BE2C (cell line): Measurements from ENCODE around the gene MBTPS1.

Experiments used
- DNase-seq: peaks from one replicate; pipeline ENCODE4 v3.0.0-alpha.2; 2020
- H3K27me3 ChIP-seq: fragments of 250-450 bp; sonication (Bioruptor Pico); 2 replicates; pipeline ENCODE4 v1.5.1; 2020; ENCODE audit warnings: mild to moderate bottlenecking
- H3K36me3 ChIP-seq: fragments of 250-450 bp; sonication (Bioruptor Pico); 2 replicates; pipeline ENCODE4 v1.5.1; 2020; ENCODE audit warnings: mild to moderate bottlenecking
- H3K4me1 ChIP-seq: fragments of 250-450 bp; sonication (Bioruptor Pico); 2 replicates; pipeline ENCODE4 v1.5.1; 2020
- H3K4me3 ChIP-seq: 2 replicates; pipeline ENCODE4 v1.5.1; 2011; ENCODE audit warnings: low read depth, low read length
- H3K9me3 ChIP-seq: fragments of 250-450 bp; sonication (Bioruptor Pico); 2 replicates; pipeline ENCODE4 v1.5.1; 2020
- CTCF ChIP-seq: IDR thresholded peaks from 2 replicates; pipeline ENCODE4 v1.5.1; 2012; ENCODE audit warnings: mild to moderate bottlenecking, low read depth, low read length

Gene MBTPS1

DNA sequence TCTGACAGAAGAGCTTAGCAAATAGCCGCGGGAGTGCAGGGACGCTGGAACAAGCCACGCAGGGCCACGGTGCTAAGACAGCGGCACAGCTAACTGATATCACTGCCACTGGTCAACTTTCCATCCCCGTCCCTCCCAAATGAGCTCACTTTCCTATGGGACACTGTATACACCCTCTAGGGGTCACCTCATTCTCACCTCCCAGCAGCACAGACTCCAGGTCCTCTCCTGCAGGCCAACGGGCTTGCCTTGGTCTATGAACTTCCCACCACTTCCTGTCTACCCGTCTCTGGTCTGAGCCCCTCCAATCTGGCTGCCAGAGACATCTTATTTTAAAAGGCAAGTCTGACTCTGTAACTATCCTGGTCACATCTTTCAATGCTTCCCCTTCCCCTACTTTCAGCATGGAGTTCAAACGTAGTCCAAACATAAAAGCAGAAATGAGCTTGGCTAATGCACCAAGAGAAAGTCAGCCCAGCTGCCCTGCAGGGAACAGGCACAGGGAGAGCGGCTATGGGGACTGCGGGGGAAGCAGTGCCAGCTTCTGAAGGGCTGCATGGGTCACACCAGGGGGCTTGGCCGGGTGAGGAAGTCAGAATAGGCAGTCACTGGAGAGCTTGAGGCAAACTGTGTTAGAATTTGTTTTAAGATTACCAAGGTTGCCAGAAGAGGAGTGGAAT is 47.8 kb downstream of the MBTPS1 start:
- H3K27me3 ChIP-seq, result no peaks in the 10 kb centered on the region
- no peaks in the 10 kb centered on the region for H3K9me3 ChIP-seq
- H3K36me3 ChIP-seq, result peaks cover 58% of the 10 kb centered on the region
- H3K4me3 ChIP-seq, result no peak overlapping the region
- no peaks in the 10 kb centered on the region for H3K4me1 ChIP-seq
- DNase-seq, result no peak
- no peak for TF ChIP-seq CTCF

DNA sequence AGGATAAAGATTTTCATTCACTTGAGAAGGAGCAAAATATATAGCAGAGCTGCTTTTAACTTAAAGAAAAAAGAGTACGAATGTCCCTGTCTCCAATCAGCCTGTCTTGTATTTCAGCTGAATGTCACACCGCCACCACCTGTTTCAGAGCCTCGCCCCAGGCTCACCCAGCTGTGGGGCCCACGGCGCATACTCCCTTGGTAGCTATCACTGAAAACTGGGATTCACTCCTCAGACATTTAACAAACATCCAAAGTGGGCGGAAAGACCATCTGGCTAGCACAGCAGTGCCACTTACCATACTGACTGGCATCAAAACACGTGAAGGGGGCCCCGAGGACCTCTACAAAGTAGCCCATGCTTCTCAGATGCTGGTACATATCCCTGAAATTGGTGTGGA is 48.7 kb downstream of the MBTPS1 start:
- no peaks in the 10 kb centered on the region for H3K9me3 ChIP-seq
- H3K36me3 ChIP-seq, result peaks cover 56% of the 10 kb centered on the region
- H3K4me1 ChIP-seq, result no peaks in the 10 kb centered on the region; the same call in 1 of the 2 replicates
- H3K4me3 ChIP-seq, result no peak overlapping the region
- no peaks in the 10 kb centered on the region for H3K27me3 ChIP-seq
- TF ChIP-seq CTCF, result no peak
- DNase-seq, result no peak

DNA sequence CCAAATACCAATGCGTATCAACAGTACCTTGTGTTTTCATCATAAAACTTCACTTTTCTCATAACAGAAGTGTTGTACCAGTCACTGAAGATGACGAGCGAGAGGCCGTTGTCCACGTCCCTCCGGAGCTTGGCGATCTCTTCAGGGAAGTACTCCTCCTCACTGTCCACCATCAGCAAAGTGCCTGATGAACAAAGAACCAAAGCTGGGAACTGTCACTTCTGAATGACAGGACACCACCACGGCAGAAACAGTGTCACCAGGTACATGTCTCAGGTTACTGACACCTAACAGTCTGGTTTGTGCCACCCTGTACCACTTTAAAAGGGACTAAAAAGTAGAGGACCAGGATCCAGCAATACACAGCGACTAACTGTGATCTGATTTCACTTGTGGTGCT is 49.1 kb downstream of the MBTPS1 start:
- Histone ChIP-seq H3K9me3 (no peaks in the 10 kb centered on the region), H3K36me3 (peaks cover 56% of the 10 kb centered on the region), H3K27me3 (no peaks in the 10 kb centered on the region), H3K4me1 (no peaks in the 10 kb centered on the region; the same call in 1 of the 2 replicates), H3K4me3 (no peak overlapping the region)
- DNase-seq, result no peak
- no peak for TF ChIP-seq CTCF

GRCh38 chr16:84065536-84066132 is 51.1 kb downstream of the MBTPS1 start:
- Histone ChIP-seq H3K9me3 (no peaks in the 10 kb centered on the region), H3K4me1 (no peaks in the 10 kb centered on the region; the same call in 1 of the 2 replicates), H3K36me3 (peaks cover 56% of the 10 kb centered on the region), H3K4me3 (no peak overlapping the region), H3K27me3 (no peaks in the 10 kb centered on the region)
- peak; percentile 59 for DNase-seq
- peak; percentile 86 for TF ChIP-seq CTCF

DNA sequence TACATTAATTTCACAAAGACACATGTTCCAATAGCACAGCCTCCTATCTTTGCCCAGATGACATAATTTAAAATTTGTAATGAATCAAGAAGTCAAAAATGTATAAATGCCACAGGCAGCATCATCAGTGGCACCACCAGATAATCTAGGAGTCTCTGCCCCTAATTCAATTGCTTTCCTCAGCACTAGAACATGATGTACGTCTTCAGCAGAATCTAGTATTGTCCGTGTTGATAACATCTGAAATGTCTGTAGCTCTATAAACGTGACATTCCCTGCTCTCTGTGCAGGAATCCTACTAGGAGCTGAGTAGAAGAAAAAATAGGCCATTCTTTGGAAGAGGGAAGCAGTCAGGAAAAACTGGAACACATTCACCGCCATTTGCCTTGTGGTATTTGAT is 52.8 kb downstream of the MBTPS1 start:
- peaks cover 63% of the 10 kb centered on the region for H3K36me3 ChIP-seq
- no peak for DNase-seq
- no peak overlapping the region for H3K4me3 ChIP-seq
- no peaks in the 10 kb centered on the region for H3K9me3 ChIP-seq
- no peaks in the 10 kb centered on the region; the same call in 1 of the 2 replicates for H3K4me1 ChIP-seq
- no peaks in the 10 kb centered on the region for H3K27me3 ChIP-seq
- TF ChIP-seq CTCF, result no peak
